ENCODE measurements around the gene CFAP45.

CFAP45 gene

GRCh38 chr1:159924791-159925718 is 25.1 kb upstream of the CFAP45 start, which contains the start of gene TAGLN2:
Gene TAGLN2, minus strand, starts transcription at chr1:159925507. Its CDS starts 4,998 bp downstream, at chr1:159920509.
- peak within 1 kb of the TSS; percentile 98 for H3K4me3 ChIP-seq (ENCODE audit: low read depth, low read length)
- peak; percentile 78 for DNase-seq (ENCODE audit: low read depth)

GRCh38 chr1:159924025-159924790 is 24.2 kb upstream of the CFAP45 start:
- DNase-seq (ENCODE audit: low read depth) = peak; percentile 83
- H3K4me3 ChIP-seq (ENCODE audit: low read depth, low read length) = peak overlapping the region; percentile 98

GRCh38 chr1:159923203-159924024 is 23.4 kb upstream of the CFAP45 start:
- peak; percentile 56 for DNase-seq (ENCODE audit: low read depth)
- H3K4me3 ChIP-seq (ENCODE audit: low read depth, low read length) = peak overlapping the region; percentile 98

GRCh38 chr1:159922511-159923202 is 22.7 kb upstream of the CFAP45 start:
- H3K4me3 ChIP-seq (ENCODE audit: low read depth, low read length) = peak overlapping the region; percentile 98
- peak; percentile 19 for DNase-seq (ENCODE audit: low read depth)

GRCh38 chr1:159921700-159922504 is 21.9 kb upstream of the CFAP45 start:
- H3K4me3 ChIP-seq (ENCODE audit: low read depth, low read length) = peak overlapping the region; percentile 98
- no peak for DNase-seq (ENCODE audit: low read depth)

- no peak for DNase-seq (ENCODE audit: low read depth)
- no peak overlapping the region for H3K4me3 ChIP-seq (ENCODE audit: low read depth, low read length)
Measured at GRCh38 chr1:159921251-159921650, 21.3 kb upstream of the CFAP45 start.

- no peak for DNase-seq (ENCODE audit: low read depth)
- H3K4me3 ChIP-seq (ENCODE audit: low read depth, low read length) = no peak overlapping the region
Measured at GRCh38 chr1:159920651-159921050, 20.7 kb upstream of the CFAP45 start.

- no peak overlapping the region for H3K4me3 ChIP-seq (ENCODE audit: low read depth, low read length)
- DNase-seq (ENCODE audit: low read depth) = no peak
Measured at GRCh38 chr1:159920202-159920601, 20.2 kb upstream of the CFAP45 start.

- DNase-seq (ENCODE audit: low read depth) = no peak
- H3K4me3 ChIP-seq (ENCODE audit: low read depth, low read length) = no peak overlapping the region
Measured at GRCh38 chr1:159919236-159919865, 19.4 kb upstream of the CFAP45 start.

GRCh38 chr1:159918352-159919200 is 18.6 kb upstream of the CFAP45 start:
- H3K4me3 ChIP-seq (ENCODE audit: low read depth, low read length) = no peak overlapping the region
- peak; percentile 34 for DNase-seq (ENCODE audit: low read depth)

- no peak overlapping the region for H3K4me3 ChIP-seq (ENCODE audit: low read depth, low read length)
- no peak for DNase-seq (ENCODE audit: low read depth)
Measured at GRCh38 chr1:159917533-159918351, 17.8 kb upstream of the CFAP45 start.

GRCh38 chr1:159916242-159917051 is 16.5 kb upstream of the CFAP45 start:
- DNase-seq (ENCODE audit: low read depth) = peak; percentile 54
- H3K4me3 ChIP-seq (ENCODE audit: low read depth, low read length) = no peak overlapping the region

GRCh38 chr1:159915571-159916241 is 15.7 kb upstream of the CFAP45 start:
- DNase-seq (ENCODE audit: low read depth) = no peak
- no peak overlapping the region for H3K4me3 ChIP-seq (ENCODE audit: low read depth, low read length)

- no peak for DNase-seq (ENCODE audit: low read depth)
- H3K4me3 ChIP-seq (ENCODE audit: low read depth, low read length) = no peak overlapping the region
Measured at GRCh38 chr1:159914252-159915018, 14.5 kb upstream of the CFAP45 start.
